HCT116 (cell line): Measurements from ENCODE around the gene PHF20. TPM values are rescaled to one million over a fixed set of nuclear protein-coding genes. Genes with fewer than 3 reads are reported as not detected.

Experiments used
- ATAC-seq: fragments of 200-7000 bp; cut with Tn5 transposase; 2 replicates; pipeline ENCODE4 v1.9.1; 2020; ENCODE audit warnings: mild to moderate bottlenecking, moderate library complexity
- BruUV-seq: library from RNA; stranded (reverse); fragments of 400-500 nt; replicated peaks from 2 replicates; lab custom pipeline; 2021; lab: Mats Ljungman, UMichigan
- CTCF ChIA-PET: fragments of 300-600 bp; sonication (Branson Sonifier 250); formaldehyde crosslinking; loops from one replicate; lab custom pipeline; 2021; ENCODE audit warnings: antibody characterized with exemption; lab: Charles Lee
- POLR2A ChIA-PET: fragments of 300-600, 350-600 bp; sonication (Branson Sonifier 250); formaldehyde crosslinking; loops from one replicate; lab custom pipeline; 2021; ENCODE audit warnings: antibody characterized with exemption; lab: Charles Lee
- RAD21 ChIA-PET, 2 experiments: fragments of 300-600 bp; sonication (Branson Sonifier 250); formaldehyde crosslinking; loops; one replicate each; lab custom pipeline; 2023; ENCODE audit warnings: low total read pairs in 2 of 2; ENCODE audit not compliant: uncharacterized antibody in 2 of 2, unreplicated experiment in 2 of 2, low non-redundant PET in 1 of 2; lab: Charles Lee
- DNase-seq: peaks from one replicate; pipeline ENCODE4 v3.0.0-alpha.2; 2010; ENCODE audit warnings: low read depth, low spot score
- H2AFZ ChIP-seq: fragments of 200-600 bp; shearing (Covaris generic), sonication (generic); 2 replicates; pipeline ENCODE4 v1.6.1; 2017; ENCODE audit warnings: low read depth, mixed run types, mixed read lengths, antibody characterized with exemption, low read length; ENCODE audit not compliant: poor library complexity, severe bottlenecking
- H3K27ac ChIP-seq: 2 replicates; pipeline ENCODE4 v1.5.1; 2012; ENCODE audit warnings: low read depth, low read length
- H3K27me3 ChIP-seq: fragments of 200-600 bp; sonication (generic); 2 replicates; pipeline ENCODE4 v1.6.1; 2016; ENCODE audit warnings: mixed run types, low read length, mixed read lengths; ENCODE audit not compliant: insufficient read depth
- H3K36me3 ChIP-seq, 2 experiments: fragments of 200-500 bp in 1 of 2; fragments of 200-600 bp in 1 of 2; sonication (Bioruptor generic) in 1 of 2; sonication (generic) in 1 of 2; 2 replicates each; pipeline versions ENCODE4 v1.5.1 to v1.6.1; 2014 to 2016; ENCODE audit warnings: low read length in 2 of 2, inconsistent platforms in 1 of 2, mixed read lengths in 1 of 2, mixed run types in 1 of 2; ENCODE audit not compliant: insufficient read depth in 2 of 2, control insufficient read depth in 1 of 2
- H3K4me1 ChIP-seq, 2 experiments: fragments of 200-600 bp in 1 of 2; sonication (generic) in 1 of 2; 2 replicates each; pipeline versions ENCODE4 v1.5.1 to v1.6.1; 2012 to 2017; ENCODE audit warnings: low read length in 2 of 2, inconsistent platforms in 1 of 2, mild to moderate bottlenecking in 1 of 2, mixed read lengths in 1 of 2, mixed run types in 1 of 2, moderate library complexity in 1 of 2; ENCODE audit not compliant: insufficient read depth in 2 of 2, control insufficient read depth in 1 of 2
- H3K4me2 ChIP-seq: fragments of 200-600 bp; sonication (generic); 2 replicates; pipeline ENCODE4 v1.6.1; 2017; ENCODE audit warnings: mixed run types, low read length, mixed read lengths
- H3K4me3 ChIP-seq, 2 experiments: fragments of 200-600 bp in 1 of 2; sonication (generic) in 1 of 2; replicated peaks in 1 of 2; 2 replicates each; pipeline ENCODE4 v1.5.1; 2011 to 2016; ENCODE audit warnings: low read length in 2 of 2, control low read depth in 1 of 2, low read depth in 1 of 2, mild to moderate bottlenecking in 1 of 2, mixed read lengths in 1 of 2, mixed run types in 1 of 2
- H3K79me2 ChIP-seq: fragments of 200-600 bp; sonication (generic); 2 replicates; pipeline ENCODE4 v1.6.1; 2017; ENCODE audit warnings: mild to moderate bottlenecking, mixed run types, low read length, moderate library complexity, mixed read lengths; ENCODE audit not compliant: insufficient read depth
- H3K9ac ChIP-seq: fragments of 200-600 bp; sonication (generic); 2 replicates; pipeline ENCODE4 v1.6.1; 2016; ENCODE audit warnings: low read length, mixed read lengths
- H3K9me2 ChIP-seq: fragments of 200-600 bp; sonication (generic), shearing (Covaris generic); 2 replicates; pipeline ENCODE4 v1.6.1; 2017; ENCODE audit warnings: mixed run types, mild to moderate bottlenecking, moderate library complexity; ENCODE audit not compliant: insufficient read depth
- H3K9me3 ChIP-seq, 2 experiments: fragments of 200-500 bp in 1 of 2; fragments of 200-600 bp in 1 of 2; sonication (Bioruptor generic) in 1 of 2; sonication (generic) in 1 of 2; 2 replicates each; pipeline ENCODE4 v1.6.1; 2014 to 2017; ENCODE audit warnings: low read length in 2 of 2, mixed read lengths in 2 of 2, inconsistent platforms in 1 of 2, low read depth in 1 of 2, mild to moderate bottlenecking in 1 of 2, mixed run types in 1 of 2, moderate library complexity in 1 of 2; ENCODE audit not compliant: control insufficient read depth in 1 of 2, insufficient read depth in 1 of 2
- H4K20me1 ChIP-seq: fragments of 200-600 bp; sonication (generic), shearing (Covaris generic); 2 replicates; pipeline ENCODE4 v1.6.1; 2017; ENCODE audit warnings: mixed run types, mild to moderate bottlenecking, moderate library complexity; ENCODE audit not compliant: insufficient read depth
- CBX3 ChIP-seq: IDR thresholded peaks from 2 replicates; pipeline ENCODE4 v1.6.1; 2012; ENCODE audit warnings: low read depth
- EZH2phosphoT487 ChIP-seq: fragments of 200-600 bp; IDR thresholded peaks from 2 replicates; pipeline ENCODE4 v1.6.1; 2018; ENCODE audit warnings: antibody characterized with exemption, borderline replicate concordance
- FOSL1 ChIP-seq: IDR thresholded peaks from 2 replicates; pipeline ENCODE4 v1.6.1; 2012; ENCODE audit warnings: low read depth
- RAD21 ChIP-seq: IDR thresholded peaks from 2 replicates; pipeline ENCODE4 v1.6.1; 2012; ENCODE audit warnings: low read depth, mild to moderate bottlenecking
- SIN3A ChIP-seq: IDR thresholded peaks from 2 replicates; pipeline ENCODE4 v1.6.1; 2012; ENCODE audit warnings: low read depth
- TCF7L2 ChIP-seq: IDR thresholded peaks from 2 replicates; pipeline ENCODE4 v1.7.0; 2011; ENCODE audit warnings: borderline replicate concordance, inconsistent platforms; ENCODE audit not compliant: insufficient read depth, insufficient read length; ENCODE audit errors: extremely low read depth
- ZNF274 ChIP-seq: fragments of 200-500 bp; sonication (Bioruptor generic); IDR thresholded peaks from 2 replicates; pipeline ENCODE4 v1.6.1; 2014; ENCODE audit warnings: mild to moderate bottlenecking, low read depth, low read length, inconsistent platforms
- intact Hi-C: fragments of 100-400 bp; cut with micrococcal nuclease; formaldehyde crosslinking; loops from 2 replicates; pipeline ENCODE4 v1.10.0; 2022
- total RNA-seq: library from RNA; stranded (reverse); gene quantifications from one replicate; pipeline ENCODE4 v1.2.1, GENCODE V29; 2021; ENCODE audit not compliant: unreplicated experiment
- TF ChIP-seq, protein P1 (sequence below): IDR thresholded peaks from 2 replicates; pipeline ENCODE4 v1.6.1; 2011; ENCODE audit warnings: mild to moderate bottlenecking, low read length, moderate library complexity; ENCODE audit not compliant: insufficient replicate concordance; ENCODE audit errors: extremely low read depth
- TF ChIP-seq, protein P2 (sequence below): IDR thresholded peaks from 2 replicates; pipeline ENCODE4 v1.6.1; 2012

The PHF20 gene
- total RNA-seq, 1 experiment from 2014 or later: 40.8 TPM

DNA sequence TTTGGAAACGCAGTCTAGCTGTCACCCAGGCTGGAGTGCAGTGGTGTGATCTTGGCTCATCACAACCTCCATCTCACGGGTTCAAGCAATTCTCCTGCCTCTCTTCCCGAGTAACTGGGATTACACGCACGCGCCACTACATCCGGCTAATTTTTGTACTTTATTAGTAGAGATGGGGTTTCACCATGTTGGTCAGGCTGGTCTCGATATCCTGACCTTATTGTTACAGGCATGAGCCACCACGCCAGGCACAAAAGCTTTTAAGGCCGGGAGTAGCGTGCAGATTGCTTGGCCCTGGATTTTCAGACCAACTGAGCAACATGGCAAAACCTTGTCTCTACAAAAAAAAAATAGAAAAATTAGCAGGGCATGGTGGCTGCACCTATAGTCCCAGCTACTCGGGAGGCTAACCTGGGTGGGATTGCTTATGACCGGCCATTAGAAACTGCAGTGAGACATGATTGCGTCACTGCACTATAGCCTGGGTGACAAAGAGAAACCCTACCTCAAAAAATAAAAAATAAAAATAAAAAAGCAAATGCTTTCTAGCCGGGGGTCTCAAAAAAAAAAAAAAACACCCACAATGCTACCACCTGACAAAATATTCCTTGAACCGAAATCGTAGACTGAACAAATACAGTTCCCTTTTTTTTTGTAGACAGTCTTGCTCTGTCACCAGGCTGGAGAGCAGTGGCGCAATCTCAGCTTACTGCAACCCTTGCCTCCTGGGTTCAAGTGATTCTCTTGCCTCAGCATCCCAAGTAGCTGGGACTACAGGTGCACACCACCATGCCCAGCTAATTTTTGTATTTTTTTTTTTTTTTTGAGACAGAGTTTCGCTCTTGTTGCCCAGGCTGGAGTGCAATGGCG lies 44.7 kb upstream of the PHF20 start:
- ATAC-seq: no peak
- RAD21 ChIA-PET: no interaction called here
- TF ChIP-seq, protein P1, sequence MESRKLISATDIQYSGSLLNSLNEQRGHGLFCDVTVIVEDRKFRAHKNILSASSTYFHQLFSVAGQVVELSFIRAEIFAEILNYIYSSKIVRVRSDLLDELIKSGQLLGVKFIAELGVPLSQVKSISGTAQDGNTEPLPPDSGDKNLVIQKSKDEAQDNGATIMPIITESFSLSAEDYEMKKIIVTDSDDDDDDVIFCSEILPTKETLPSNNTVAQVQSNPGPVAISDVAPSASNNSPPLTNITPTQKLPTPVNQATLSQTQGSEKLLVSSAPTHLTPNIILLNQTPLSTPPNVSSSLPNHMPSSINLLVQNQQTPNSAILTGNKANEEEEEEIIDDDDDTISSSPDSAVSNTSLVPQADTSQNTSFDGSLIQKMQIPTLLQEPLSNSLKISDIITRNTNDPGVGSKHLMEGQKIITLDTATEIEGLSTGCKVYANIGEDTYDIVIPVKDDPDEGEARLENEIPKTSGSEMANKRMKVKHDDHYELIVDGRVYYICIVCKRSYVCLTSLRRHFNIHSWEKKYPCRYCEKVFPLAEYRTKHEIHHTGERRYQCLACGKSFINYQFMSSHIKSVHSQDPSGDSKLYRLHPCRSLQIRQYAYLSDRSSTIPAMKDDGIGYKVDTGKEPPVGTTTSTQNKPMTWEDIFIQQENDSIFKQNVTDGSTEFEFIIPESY: no peak
- TF ChIP-seq SIN3A (no peak), FOSL1 (no peak), ZNF274 (no peak), TCF7L2 (no peak), CBX3 (no peak), RAD21 (no peak), EZH2phosphoT487 (no peak)
- TF ChIP-seq, protein P2, sequence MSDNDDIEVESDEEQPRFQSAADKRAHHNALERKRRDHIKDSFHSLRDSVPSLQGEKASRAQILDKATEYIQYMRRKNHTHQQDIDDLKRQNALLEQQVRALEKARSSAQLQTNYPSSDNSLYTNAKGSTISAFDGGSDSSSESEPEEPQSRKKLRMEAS: no peak
- no peaks in the 10 kb centered on the region for H3K9me2 ChIP-seq
- CTCF ChIA-PET: no interaction called here
- H3K9ac ChIP-seq: no peak overlapping the region
- intact Hi-C loops: no loop called here
- H3K27me3 ChIP-seq: no peaks in the 10 kb centered on the region
- peaks cover 84 to 90% of the 10 kb centered on the region in 2 experiments for H3K36me3 ChIP-seq
- no peak overlapping the region for H2AFZ ChIP-seq
- POLR2A ChIA-PET: no interaction called here
- H3K4me2 ChIP-seq: no peak overlapping the region
- no TSS peak for BruUV-seq
- no peak overlapping the region for H3K27ac ChIP-seq
- H4K20me1 ChIP-seq: peaks cover 45% of the 10 kb centered on the region
- H3K79me2 ChIP-seq: peaks cover 100% of the 10 kb centered on the region
- DNase-seq: no peak
- no peaks in the 10 kb centered on the region for H3K9me3 ChIP-seq
- H3K4me1 ChIP-seq: no peaks in the 10 kb centered on the region
- H3K4me3 ChIP-seq: no peak overlapping the region
